Measurements from ENCODE around the gene SEC24D.

DNA sequence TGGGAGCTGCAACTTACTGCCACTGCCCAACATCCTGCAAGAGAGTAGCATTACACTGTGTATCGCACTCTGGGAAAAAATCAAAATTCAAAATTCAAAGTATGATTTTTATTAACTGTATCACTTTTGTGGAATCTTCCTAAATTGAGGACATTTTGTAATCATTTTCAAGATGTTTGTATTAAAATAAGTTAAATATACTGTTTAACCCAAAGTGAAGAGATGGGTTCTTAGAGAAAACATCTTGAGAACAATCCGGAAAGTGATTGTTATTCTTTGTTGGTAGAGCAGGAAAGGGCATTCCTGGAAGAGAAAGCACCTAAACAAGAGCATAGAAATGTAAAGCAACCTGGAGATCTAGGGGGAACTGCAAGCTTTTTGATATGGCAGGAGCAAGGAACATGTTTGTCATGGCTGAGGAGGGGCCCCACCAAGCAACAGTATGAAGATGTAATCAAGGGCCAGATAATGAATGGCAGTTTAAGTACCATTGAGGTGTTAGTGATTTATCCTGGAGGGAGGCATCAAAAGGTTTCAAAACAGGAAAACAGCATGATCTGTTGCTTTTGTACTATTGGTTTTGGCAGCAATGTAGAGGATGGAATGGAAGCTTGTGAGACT is 14.1 kb upstream of the SEC24D start:
- TF ChIP-seq, protein P1, sequence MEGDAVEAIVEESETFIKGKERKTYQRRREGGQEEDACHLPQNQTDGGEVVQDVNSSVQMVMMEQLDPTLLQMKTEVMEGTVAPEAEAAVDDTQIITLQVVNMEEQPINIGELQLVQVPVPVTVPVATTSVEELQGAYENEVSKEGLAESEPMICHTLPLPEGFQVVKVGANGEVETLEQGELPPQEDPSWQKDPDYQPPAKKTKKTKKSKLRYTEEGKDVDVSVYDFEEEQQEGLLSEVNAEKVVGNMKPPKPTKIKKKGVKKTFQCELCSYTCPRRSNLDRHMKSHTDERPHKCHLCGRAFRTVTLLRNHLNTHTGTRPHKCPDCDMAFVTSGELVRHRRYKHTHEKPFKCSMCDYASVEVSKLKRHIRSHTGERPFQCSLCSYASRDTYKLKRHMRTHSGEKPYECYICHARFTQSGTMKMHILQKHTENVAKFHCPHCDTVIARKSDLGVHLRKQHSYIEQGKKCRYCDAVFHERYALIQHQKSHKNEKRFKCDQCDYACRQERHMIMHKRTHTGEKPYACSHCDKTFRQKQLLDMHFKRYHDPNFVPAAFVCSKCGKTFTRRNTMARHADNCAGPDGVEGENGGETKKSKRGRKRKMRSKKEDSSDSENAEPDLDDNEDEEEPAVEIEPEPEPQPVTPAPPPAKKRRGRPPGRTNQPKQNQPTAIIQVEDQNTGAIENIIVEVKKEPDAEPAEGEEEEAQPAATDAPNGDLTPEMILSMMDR (IDR thresholded peaks at IDR 0.05; ENCODE audit: low read depth, low read length): no peak
- TF ChIP-seq POLR2A (IDR thresholded peaks at IDR 0.05; ENCODE audit: extremely low read depth, insufficient read length): no peak
